ENCODE results near the gene FES.
"Not testable (repeated sequence)": the region's sequence is repeated elsewhere in the genome, so short reads cannot be mapped to it uniquely, and the experiment has no call there.

The FES gene

DNA sequence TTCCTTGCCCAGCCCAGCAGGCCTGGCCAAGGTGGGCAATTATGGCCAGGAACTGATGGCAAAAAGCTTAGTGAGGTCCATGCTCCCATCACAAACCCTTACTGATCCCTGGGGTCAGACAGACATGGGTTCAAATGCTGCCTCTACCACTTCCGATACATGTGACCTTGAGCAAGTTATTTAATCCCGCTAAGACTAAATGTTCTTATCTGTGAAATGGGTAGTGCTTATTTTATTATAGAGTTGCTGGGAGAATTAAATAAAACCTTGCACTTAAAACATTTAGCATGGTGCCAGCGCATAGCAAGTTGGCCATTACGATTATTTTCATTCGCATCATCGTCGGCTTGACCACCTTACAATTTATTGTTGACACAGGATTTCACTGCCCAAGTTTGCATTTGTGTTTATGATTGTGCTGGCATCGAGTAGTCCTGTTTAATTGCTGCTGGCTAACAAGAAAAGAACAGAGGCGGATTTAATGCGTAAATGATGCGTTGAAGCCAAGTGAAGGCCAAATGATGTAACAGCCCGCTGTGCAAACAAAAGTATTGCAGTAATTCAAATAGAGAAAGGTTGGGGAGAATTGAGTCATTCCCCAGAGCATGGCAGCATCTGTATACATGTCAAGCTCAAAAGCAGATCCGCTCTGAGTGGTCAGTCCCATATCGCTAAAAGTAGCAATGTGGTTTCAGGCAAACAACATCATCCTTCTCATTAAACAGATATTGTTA is 23.2 kb upstream of the FES start:
- DNase-seq (ENCODE audit: low read depth), result peak; percentile 10

GRCh38 chr15:90862487-90862886 is 21.8 kb upstream of the FES start:
- DNase-seq (ENCODE audit: low read depth), result no peak

GRCh38 chr15:90862964-90863778 is 21.1 kb upstream of the FES start:
- peak; percentile 54 for DNase-seq (ENCODE audit: low read depth)

DNA sequence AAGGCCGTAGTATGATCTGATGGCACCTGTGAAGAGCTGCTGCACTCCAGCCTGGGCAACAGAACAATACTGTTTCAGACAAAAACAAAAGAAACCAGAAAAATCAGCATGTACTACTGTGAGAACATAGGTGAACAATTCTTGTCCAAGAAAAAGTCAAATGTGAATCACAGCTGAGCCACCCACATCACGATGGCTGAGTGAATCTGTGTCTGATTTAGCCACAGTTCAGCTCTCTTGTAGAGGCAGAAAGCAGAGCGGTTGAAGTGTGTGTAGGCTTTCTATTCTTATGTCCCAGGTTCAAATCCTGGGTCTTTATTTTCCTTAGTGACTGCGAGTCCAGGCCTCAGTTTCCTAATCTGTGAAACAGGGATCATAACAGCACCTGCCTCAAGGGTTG is 20.3 kb upstream of the FES start:
- no peak for DNase-seq (ENCODE audit: low read depth)

DNA sequence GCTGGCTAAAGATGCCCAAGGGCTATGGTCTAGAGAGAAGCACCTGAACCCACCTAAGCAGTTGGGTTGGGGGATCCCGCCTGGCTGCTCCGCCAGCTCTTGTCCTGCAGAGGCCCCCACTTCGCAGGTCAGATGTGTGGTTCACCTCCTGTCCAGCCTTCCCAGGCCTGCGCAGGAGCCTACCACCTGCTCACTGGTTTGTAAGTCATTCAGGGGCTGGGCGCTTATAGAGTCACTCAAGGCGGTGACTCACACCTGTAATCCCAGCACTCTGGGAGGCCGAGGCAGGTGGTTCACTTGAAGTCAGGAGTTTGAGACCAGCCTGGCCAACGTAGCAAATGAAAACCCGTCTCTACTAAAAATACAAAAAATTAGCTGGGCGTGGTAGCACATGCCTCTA is 19.8 kb upstream of the FES start:
- DNase-seq (ENCODE audit: low read depth), result no peak

DNA sequence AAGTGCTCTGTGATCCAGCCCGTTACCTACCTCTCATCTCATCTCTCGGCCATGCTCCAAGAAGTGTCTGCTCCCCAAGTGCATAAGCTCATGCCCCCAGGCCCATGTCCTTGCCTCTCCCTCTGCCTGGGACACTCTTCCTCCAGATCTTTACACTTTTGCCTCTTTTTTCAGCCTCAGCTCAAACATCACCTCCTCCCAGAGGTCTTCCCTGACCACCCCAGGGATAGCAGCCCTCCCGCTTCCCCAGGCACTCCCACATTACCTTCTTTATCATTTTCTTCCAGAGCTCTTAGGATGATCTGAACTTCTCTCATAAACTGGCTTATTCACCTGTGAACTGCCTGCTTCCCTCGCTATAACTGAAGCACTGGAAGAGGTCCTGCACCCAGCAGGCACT is 18.6 kb upstream of the FES start:
- DNase-seq (ENCODE audit: low read depth), result no peak

- DNase-seq (ENCODE audit: low read depth), result no peak
Measured at GRCh38 chr15:90866161-90866715, 18.1 kb upstream of the FES start.

- no peak for DNase-seq (ENCODE audit: low read depth)
Measured at GRCh38 chr15:90866800-90867199, 17.5 kb upstream of the FES start.

DNA sequence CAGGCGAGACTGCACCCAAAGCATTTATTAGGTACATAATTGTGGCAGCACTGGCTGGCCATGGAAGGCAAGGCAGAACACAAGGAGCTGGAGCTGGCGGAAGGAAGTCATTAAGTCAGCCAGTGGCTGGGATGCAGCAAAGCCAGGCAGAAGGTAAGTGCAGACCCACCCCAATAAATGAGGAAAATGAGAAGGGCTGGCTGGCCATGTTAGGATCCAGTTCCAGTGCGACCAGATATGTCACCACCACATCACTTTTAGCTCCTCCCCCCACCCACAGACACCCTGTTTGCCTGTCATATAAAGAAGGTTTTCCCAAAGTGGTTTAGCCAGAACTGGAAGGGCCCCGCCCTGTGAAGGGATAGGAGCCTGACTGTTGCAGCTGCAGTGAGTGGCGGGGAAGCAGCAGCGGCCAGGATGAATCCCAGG is 16.0 kb upstream of the FES start, which contains the start of gene FURIN:
Gene FURIN, plus strand, starts transcription at position 328 of the 429 bp plus-strand sequence. CDS start 7,153 bp downstream, outside the sequence.
- peak; percentile 17 for DNase-seq (ENCODE audit: low read depth)

- no peak for DNase-seq (ENCODE audit: low read depth)
Measured at GRCh38 chr15:90869140-90869541, 15.2 kb upstream of the FES start.

DNA sequence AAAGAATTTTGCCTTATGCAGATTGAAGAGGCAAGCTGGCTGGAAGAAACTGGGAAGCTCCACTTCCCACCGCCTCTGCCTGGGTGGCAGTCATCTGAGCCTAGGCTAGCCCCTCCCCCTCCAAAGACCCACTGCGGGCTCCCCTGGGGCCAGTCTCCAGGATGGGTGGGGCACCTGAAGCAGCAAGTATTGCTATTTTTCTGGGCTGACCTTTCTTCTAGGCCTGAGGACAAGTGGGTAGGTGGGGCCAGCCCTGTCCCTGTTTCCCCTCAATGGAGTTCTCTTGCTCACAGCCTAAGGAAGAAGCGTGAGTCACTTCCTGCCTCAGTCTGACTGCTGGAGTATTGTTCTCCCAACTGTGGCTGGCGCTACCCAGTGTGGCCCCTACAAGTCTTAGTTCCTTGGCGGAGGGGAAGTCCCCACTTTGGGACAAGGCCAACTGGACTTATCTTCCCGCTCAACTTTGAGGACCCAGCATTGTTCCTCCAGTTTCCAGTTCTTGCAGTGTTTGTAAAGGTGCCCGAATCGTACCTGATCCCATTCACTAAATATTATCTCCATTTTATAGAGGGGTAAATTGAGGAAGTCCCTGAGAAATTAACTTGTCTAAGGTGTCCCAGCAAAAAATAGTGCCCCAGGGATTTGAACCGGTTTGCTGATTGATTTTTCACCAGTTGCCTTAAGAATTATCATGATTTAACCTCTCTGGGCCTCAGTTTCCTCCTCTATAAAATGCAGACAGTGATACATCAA is 14.5 kb upstream of the FES start:
- peak; percentile 88 for DNase-seq (ENCODE audit: low read depth)

- DNase-seq (ENCODE audit: low read depth), result peak; percentile 46
Measured at GRCh38 chr15:90870354-90871138, 13.8 kb upstream of the FES start.

GRCh38 chr15:90871139-90871715 is 13.1 kb upstream of the FES start:
- peak; percentile 46 for DNase-seq (ENCODE audit: low read depth)

GRCh38 chr15:90871716-90872485 is 12.4 kb upstream of the FES start:
- DNase-seq (ENCODE audit: low read depth), result peak; percentile 19

DNA sequence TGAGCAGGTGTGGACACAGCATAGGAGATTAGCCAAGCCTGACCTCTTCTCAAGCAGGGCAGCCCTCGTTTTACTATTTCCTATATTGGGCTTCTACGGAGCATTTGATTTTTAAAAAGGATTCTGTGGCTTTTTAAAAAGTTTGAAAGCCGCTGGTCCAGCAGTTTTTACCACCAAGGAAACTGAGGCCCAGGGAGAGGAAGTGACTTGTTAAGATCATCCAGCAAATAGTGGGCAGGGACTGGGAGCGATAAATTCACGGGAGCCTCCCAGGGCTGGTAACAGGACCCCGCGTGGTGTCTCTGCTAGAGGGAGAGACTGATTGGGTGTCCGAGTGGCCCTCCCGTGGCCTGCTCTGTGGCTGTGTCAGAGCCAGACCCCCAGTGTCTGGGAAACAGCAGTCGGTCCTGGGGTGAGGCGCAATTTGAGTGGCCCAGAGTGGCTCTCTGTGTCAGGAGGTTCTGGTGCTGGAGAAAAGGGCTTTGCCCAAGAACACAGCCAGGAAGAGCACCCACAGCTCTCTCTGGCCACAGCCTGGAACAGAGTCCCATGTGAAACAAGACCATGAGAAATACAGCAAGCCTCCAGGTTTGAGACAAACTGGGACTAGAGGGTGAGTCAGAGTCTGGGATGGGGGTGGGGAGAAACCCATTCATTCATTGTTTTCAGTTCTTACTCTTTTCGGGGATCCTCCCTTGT is 11.7 kb upstream of the FES start:
- DNase-seq (ENCODE audit: low read depth), result peak; percentile 85

DNA sequence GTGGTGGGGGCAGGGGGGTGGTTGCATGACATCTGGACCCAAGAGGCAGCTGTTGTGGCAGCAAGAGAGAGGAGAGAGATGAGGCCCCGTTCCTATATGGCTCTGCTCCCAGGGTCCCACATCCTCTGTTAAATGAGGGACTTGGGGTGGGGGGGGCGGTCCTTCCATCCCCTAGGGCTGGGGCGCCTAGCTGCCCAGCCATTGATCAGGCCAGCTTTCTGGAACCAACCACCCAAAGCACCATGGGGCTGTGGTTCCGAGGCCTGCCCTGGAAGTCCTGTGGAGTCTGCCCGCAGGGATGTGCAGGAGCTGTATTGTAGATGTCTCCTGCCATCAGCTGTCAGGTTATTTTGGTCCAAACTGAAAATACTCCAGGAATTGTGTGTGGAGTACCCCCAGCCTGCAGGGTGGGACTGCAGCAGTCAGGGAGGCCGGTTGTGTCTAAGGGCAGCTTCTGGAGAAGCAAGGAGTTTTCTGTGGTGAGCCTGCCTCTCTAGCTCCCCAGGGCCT is 10.8 kb upstream of the FES start:
- DNase-seq (ENCODE audit: low read depth), result no peak

DNA sequence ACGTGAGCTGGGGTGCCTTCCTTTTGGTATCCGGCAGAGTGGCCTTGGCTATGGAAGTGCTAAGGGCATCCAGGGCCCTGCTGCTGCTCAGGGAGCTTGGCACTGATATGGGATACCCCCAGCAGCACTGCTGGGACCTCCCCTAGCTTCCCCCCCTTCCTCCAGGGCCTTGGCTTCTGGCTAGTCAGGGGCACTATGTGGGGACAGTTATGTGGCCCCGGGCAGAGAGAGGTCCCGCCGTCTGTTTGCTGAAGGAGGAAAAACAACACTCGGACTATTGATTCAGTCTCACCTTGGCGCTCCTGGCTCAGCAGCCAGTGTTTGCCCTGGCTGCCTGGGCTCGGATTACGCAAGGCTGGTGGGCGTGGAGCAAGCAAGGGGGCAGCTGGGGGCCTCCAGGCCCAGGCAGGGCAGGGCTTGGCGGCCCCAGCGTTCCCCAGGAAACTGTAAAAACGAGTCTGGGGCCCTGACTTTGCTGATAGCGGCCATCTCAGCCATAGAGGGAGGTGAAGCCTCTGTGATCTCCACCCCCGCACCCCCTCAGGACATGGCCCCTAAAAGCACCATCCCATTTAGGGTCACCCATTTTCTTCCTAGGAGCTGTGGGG is 10.2 kb upstream of the FES start:
- DNase-seq (ENCODE audit: low read depth), result peak; percentile 14

DNA sequence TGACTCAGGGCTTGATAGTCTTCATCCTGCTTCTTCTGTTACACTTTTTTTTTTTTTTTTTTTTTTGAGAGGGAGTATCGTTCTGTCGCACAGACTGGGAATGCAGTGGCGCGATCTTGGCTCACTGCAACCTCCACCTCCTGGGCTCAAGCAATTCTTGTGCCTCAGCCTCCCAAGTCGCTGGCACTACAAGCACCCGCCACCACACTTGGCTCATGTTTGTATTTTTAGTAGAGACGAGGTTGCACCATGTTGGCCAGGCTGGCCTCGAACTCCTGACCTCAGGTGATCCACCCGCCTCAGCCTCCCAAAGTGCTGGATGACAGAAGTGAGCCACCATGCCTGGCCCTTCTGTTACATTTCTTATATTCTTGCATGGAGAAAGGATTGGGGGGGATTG is 9.3 kb upstream of the FES start:
- not testable (repeated sequence) for DNase-seq (ENCODE audit: low read depth)

- DNase-seq (ENCODE audit: low read depth), result no peak
Measured at GRCh38 chr15:90875549-90875981, 8.7 kb upstream of the FES start.

Data from EH (cell line).